ENCODE results near the gene RNF144A. TPM values are rescaled to one million over a fixed set of nuclear protein-coding genes. Genes with fewer than 3 reads are reported as not detected.

The RNF144A gene
- total and polyA plus RNA-seq, 3 experiments from 2014 or later = 8.3 to 14.9 (median 13.5) TPM

- Mint-ChIP-seq H3K4me1 (no peaks in the 10 kb centered on the region), H3K36me3 (peaks cover 3 to 27% (median 7%) of the 10 kb centered on the region in 3 donors), H3K27ac (no peak overlapping the region), H3K27me3 (peaks cover 0 to 3% of the 10 kb centered on the region in 2 donors), H3K4me3 (no peak overlapping the region), H3K9me3 (peaks cover under 1 to 10% (median 9%) of the 10 kb centered on the region in 5 donors)
- CTCF ChIA-PET = no interaction called here
- Histone ChIP-seq H3K27ac (ENCODE audit: low read depth, low read length) (no peak overlapping the region), H3K4me3 (ENCODE audit: low read length) (no peak overlapping the region), H3K27me3 (ENCODE audit: insufficient read depth, low read length, poor library complexity, severe bottlenecking) (no peaks in the 10 kb centered on the region), H3K4me1 (ENCODE audit: insufficient read depth, low read length) (no peaks in the 10 kb centered on the region), H3K36me3 (ENCODE audit: insufficient read depth, low read length) (no peaks in the 10 kb centered on the region), H3K9me3 (ENCODE audit: low read length) (no peaks in the 10 kb centered on the region)
- POLR2A ChIA-PET = no interaction called here
- no peak for DNase-seq
These were observed 172.1 kb downstream of the RNF144A start for GRCh38 chr2:7089284-7089683.

GRCh38 chr2:7089898-7090510 is 172.8 kb downstream of the RNF144A start:
- no peaks in the 10 kb centered on the region for H3K9me3 ChIP-seq (ENCODE audit: low read length)
- CTCF ChIA-PET = no interaction called here
- H3K27ac ChIP-seq (ENCODE audit: low read depth, low read length) = no peak overlapping the region
- Mint-ChIP-seq H3K4me1 (no peaks in the 10 kb centered on the region), H3K27ac (peak overlapping the region in 1 of 8 donors; percentile 84), H3K27me3 (peaks cover 0 to 3% of the 10 kb centered on the region in 2 donors), H3K4me3 (no peak overlapping the region), H3K36me3 (peaks cover 1 to 21% (median 5%) of the 10 kb centered on the region in 3 donors), H3K9me3 (peaks cover 0 to 5% (median 4%) of the 10 kb centered on the region in 5 donors)
- no peaks in the 10 kb centered on the region for H3K27me3 ChIP-seq (ENCODE audit: insufficient read depth, low read length, poor library complexity, severe bottlenecking)
- no peaks in the 10 kb centered on the region for H3K4me1 ChIP-seq (ENCODE audit: insufficient read depth, low read length)
- POLR2A ChIA-PET = no interaction called here
- no peak overlapping the region for H3K4me3 ChIP-seq (ENCODE audit: low read length)
- H3K36me3 ChIP-seq (ENCODE audit: insufficient read depth, low read length) = no peaks in the 10 kb centered on the region
- no peak for DNase-seq

- H3K36me3 ChIP-seq (ENCODE audit: insufficient read depth, low read length) = no peaks in the 10 kb centered on the region
- peaks cover 9% of the 10 kb centered on the region for H3K4me1 ChIP-seq (ENCODE audit: insufficient read depth, low read length)
- Mint-ChIP-seq H3K9me3 (no peaks in the 10 kb centered on the region), H3K27ac (peak overlapping the region in 1 of 8 donors; percentile 35), H3K4me1 (peaks cover 6 to 9% (median 8%) of the 10 kb centered on the region in 3 donors), H3K27me3 (peaks cover 0 to 3% of the 10 kb centered on the region in 2 donors), H3K36me3 (peaks cover 0 to 3% (median 0%) of the 10 kb centered on the region in 3 donors), H3K4me3 (no peak overlapping the region)
- POLR2A ChIA-PET = no interaction called here
- H3K27ac ChIP-seq (ENCODE audit: low read depth, low read length) = no peak overlapping the region
- DNase-seq = no peak
- H3K27me3 ChIP-seq (ENCODE audit: insufficient read depth, low read length, poor library complexity, severe bottlenecking) = no peaks in the 10 kb centered on the region
- no peak overlapping the region for H3K4me3 ChIP-seq (ENCODE audit: low read length)
- H3K9me3 ChIP-seq (ENCODE audit: low read length) = no peaks in the 10 kb centered on the region
- CTCF ChIA-PET = no interaction called here
These were observed 176.2 kb downstream of the RNF144A start for GRCh38 chr2:7093376-7093775.

Other genes with a start within 250 kb of the RNF144A start
- gene CMPK2, start 51.5 kb upstream of the RNF144A start, total RNA-seq = 1 to 10 TPM in 1 of 2 experiments, under 1 TPM in 1; 0.62 to 1.1 TPM
- gene CMPK2, start 51.5 kb upstream of the RNF144A start, polyA plus RNA-seq = 10.9 TPM
- under 1 TPM; 0.85 to 1.00 TPM for gene RSAD2, start 39.6 kb upstream of the RNF144A start, total RNA-seq
- gene RSAD2, start 39.6 kb upstream of the RNF144A start, polyA plus RNA-seq = 7.6 TPM

Data from CD8-positive, alpha-beta memory T cell (primary cell).